H1 (cell line): ENCODE measurements around the gene TAS1R3. TPM values are rescaled to one million over a fixed set of nuclear protein-coding genes. Genes with fewer than 3 reads are reported as not detected.

Experiments
- CTCF ChIA-PET: fragments of 300-600 bp; sonication (Branson Sonifier 250); formaldehyde crosslinking; loops from one replicate; lab custom pipeline; 2021; ENCODE audit not compliant: partially characterized antibody; lab: Charles Lee
- POLR2A ChIA-PET: fragments of 300-600 bp; sonication (Branson Sonifier 250); formaldehyde crosslinking; loops from one replicate; lab custom pipeline; 2021; ENCODE audit warnings: inconsistent platforms; ENCODE audit not compliant: partially characterized antibody; lab: Charles Lee
- DNase-seq, 2 experiments: peaks; one replicate each; pipeline versions ENCODE4 v3.0.0 to v3.0.0-alpha.2; 2010 to 2022; ENCODE audit warnings: low spot score in 2 of 2, low read depth in 1 of 2, mixed read lengths in 1 of 2
- FAIRE-seq: peaks from 2 replicates; lab custom pipeline; 2011; peaks lifted over from hg19 to GRCh38; lab: Jason Lieb, UNC
- H2AFZ ChIP-seq: 2 replicates; pipeline ENCODE4 v1.8.1; 2012; ENCODE audit warnings: low read length, inconsistent platforms
- H2AK5ac ChIP-seq: 2 replicates; pipeline ENCODE4 v1.6.1; 2013; ENCODE audit warnings: low read depth, low read length
- H2BK120ac ChIP-seq: replicated peaks from 2 replicates; pipeline ENCODE3; 2013; ENCODE audit warnings: low read depth, low read length, inconsistent platforms
- H2BK12ac ChIP-seq: 2 replicates; pipeline ENCODE4 v1.6.1; 2013; ENCODE audit warnings: low read depth, low read length
- H2BK15ac ChIP-seq: 2 replicates; pipeline ENCODE4 v1.6.1; 2013; ENCODE audit warnings: low read length
- H2BK20ac ChIP-seq: 2 replicates; pipeline ENCODE4 v1.6.1; 2013; ENCODE audit warnings: low read length
- H2BK5ac ChIP-seq: 2 replicates; pipeline ENCODE4 v1.6.1; 2013; ENCODE audit warnings: low read depth, low read length
- H3K14ac ChIP-seq: 2 replicates; pipeline ENCODE4 v1.6.1; 2013; ENCODE audit warnings: inconsistent platforms; ENCODE audit not compliant: insufficient read length
- H3K18ac ChIP-seq: 2 replicates; pipeline ENCODE4 v1.6.1; 2013; ENCODE audit warnings: low read length; ENCODE audit errors: extremely low read depth
- H3K23ac ChIP-seq: 2 replicates; pipeline ENCODE4 v1.6.1; 2013; ENCODE audit warnings: inconsistent platforms; ENCODE audit not compliant: insufficient read length
- H3K23me2 ChIP-seq: 2 replicates; pipeline ENCODE4 v1.6.1; 2013; ENCODE audit warnings: low read depth, low read length
- H3K27ac ChIP-seq: 2 replicates; pipeline ENCODE4 v1.6.1; 2011; ENCODE audit warnings: low read depth, low read length, inconsistent platforms
- H3K27me3 ChIP-seq, 4 experiments: replicated peaks in 1 of 4; 1 replicate in 1 of 4; 2 replicates in 3 of 4; pipeline versions ENCODE4 v1.6.1 to v1.8.1; 2011 to 2013; ENCODE audit warnings: low read length in 3 of 4, mild to moderate bottlenecking in 3 of 4, inconsistent platforms in 2 of 4, mixed read lengths in 2 of 4, moderate library complexity in 1 of 4; ENCODE audit not compliant: control insufficient read depth in 3 of 4, insufficient read depth in 3 of 4; ENCODE audit errors: extremely low read depth in 1 of 4
- H3K36me3 ChIP-seq, 4 experiments: 2 replicates each; pipeline versions ENCODE4 v1.6.1 to v1.8.1; 2011 to 2013; ENCODE audit warnings: mild to moderate bottlenecking in 4 of 4, low read length in 3 of 4, moderate library complexity in 2 of 4, control low read depth in 1 of 4, inconsistent platforms in 1 of 4; ENCODE audit not compliant: insufficient read depth in 4 of 4, control insufficient read depth in 2 of 4
- H3K4ac ChIP-seq: replicated peaks from 2 replicates; pipeline ENCODE3; 2013; ENCODE audit warnings: low read length, low read depth, mixed read lengths, inconsistent platforms; ENCODE audit not compliant: insufficient read length
- H3K4me1 ChIP-seq, 4 experiments: replicated peaks in 1 of 4; 1 replicate in 1 of 4; 2 replicates in 3 of 4; pipeline versions ENCODE4 v1.6.1 to v1.8.1; 2011 to 2013; ENCODE audit warnings: low read length in 3 of 4, inconsistent platforms in 2 of 4, mixed read lengths in 1 of 4; ENCODE audit not compliant: insufficient read depth in 4 of 4, control insufficient read depth in 3 of 4
- H3K4me2 ChIP-seq, 2 experiments: 2 replicates each; pipeline versions ENCODE4 v1.6.1 to v1.8.1; 2011 to 2013; ENCODE audit warnings: low read depth in 2 of 2, low read length in 2 of 2, control low read depth in 1 of 2, inconsistent platforms in 1 of 2, mild to moderate bottlenecking in 1 of 2; ENCODE audit not compliant: insufficient read depth in 1 of 2
- H3K4me3 ChIP-seq, 4 experiments: fragments of 200-600, 300-600 bp in 1 of 4; sonication (generic), shearing (Covaris generic), sonication (Bioruptor Twin) in 1 of 4; 2 replicates each; pipeline versions ENCODE4 v1.5.1 to v1.8.1; 2011 to 2016; ENCODE audit warnings: low read length in 4 of 4, low read depth in 3 of 4, control low read depth in 2 of 4, inconsistent platforms in 2 of 4, mild to moderate bottlenecking in 2 of 4, mixed read lengths in 1 of 4, moderate library complexity in 1 of 4; ENCODE audit not compliant: insufficient read depth in 2 of 4; ENCODE audit errors: extremely low read depth in 1 of 4
- H3K56ac ChIP-seq: replicated peaks from 2 replicates; pipeline ENCODE3; 2013; ENCODE audit warnings: low read depth, mild to moderate bottlenecking, mixed read lengths, low read length, inconsistent platforms; ENCODE audit not compliant: insufficient read length
- H3K79me1 ChIP-seq: 2 replicates; pipeline ENCODE4 v1.6.1; 2013; ENCODE audit warnings: low read depth, low read length, control low read depth
- H3K79me2 ChIP-seq, 2 experiments: 2 replicates each; pipeline versions ENCODE4 v1.6.1 to v1.8.1; 2012 to 2013; ENCODE audit warnings: low read length in 2 of 2, mild to moderate bottlenecking in 2 of 2, inconsistent platforms in 1 of 2; ENCODE audit not compliant: insufficient read depth in 2 of 2, control insufficient read depth in 1 of 2
- H3K9ac ChIP-seq, 4 experiments: replicated peaks in 1 of 4; 1 replicate in 1 of 4; 2 replicates in 3 of 4; pipeline versions ENCODE4 v1.6.1 to v1.8.1; 2011 to 2013; ENCODE audit warnings: low read depth in 3 of 4, low read length in 3 of 4, control low read depth in 2 of 4, mild to moderate bottlenecking in 2 of 4, moderate library complexity in 2 of 4, inconsistent platforms in 1 of 4; ENCODE audit errors: extremely low read depth in 1 of 4
- H3K9me3 ChIP-seq, 2 experiments: 2 replicates each; pipeline versions ENCODE4 v1.6.1 to v1.8.1; 2012 to 2013; ENCODE audit warnings: mild to moderate bottlenecking in 2 of 2, moderate library complexity in 2 of 2, control low read depth in 1 of 2, inconsistent platforms in 1 of 2, low read depth in 1 of 2, low read length in 1 of 2, mixed read lengths in 1 of 2; ENCODE audit not compliant: insufficient read depth in 2 of 2
- H4K20me1 ChIP-seq, 2 experiments: replicated peaks in 1 of 2; 2 replicates each; pipeline versions ENCODE3 to v1.8.1; 2011 to 2013; ENCODE audit warnings: inconsistent platforms in 2 of 2, low read length in 2 of 2, mild to moderate bottlenecking in 1 of 2; ENCODE audit not compliant: insufficient read depth in 2 of 2, control insufficient read depth in 1 of 2
- H4K5ac ChIP-seq: 2 replicates; pipeline ENCODE4 v1.6.1; 2013; ENCODE audit warnings: low read length, low read depth, mixed read lengths, inconsistent platforms; ENCODE audit not compliant: insufficient read length
- H4K8ac ChIP-seq: 2 replicates; pipeline ENCODE4 v1.8.0; 2013; ENCODE audit warnings: mild to moderate bottlenecking, moderate library complexity, low read length, inconsistent platforms; ENCODE audit not compliant: insufficient read depth; ENCODE audit errors: extremely low read depth
- H4K91ac ChIP-seq: replicated peaks from 2 replicates; pipeline ENCODE3; 2013; ENCODE audit warnings: low read length, mixed read lengths, inconsistent platforms; ENCODE audit not compliant: insufficient read length
- CTBP2 ChIP-seq: IDR thresholded peaks from 2 replicates; pipeline ENCODE4 v1.7.0; 2011; ENCODE audit warnings: borderline replicate concordance, mild to moderate bottlenecking, moderate library complexity, mixed read lengths, low read length; ENCODE audit not compliant: insufficient read depth, insufficient read length
- POLR2A ChIP-seq, 2 experiments: IDR thresholded peaks; 1 replicate in 1 of 2; 2 replicates in 1 of 2; pipeline ENCODE4 v1.6.1; 2011; ENCODE audit warnings: low read depth in 2 of 2, low read length in 2 of 2, mild to moderate bottlenecking in 2 of 2; ENCODE audit errors: control extremely low read depth in 1 of 2
- POLR2AphosphoS5 ChIP-seq: IDR thresholded peaks from 2 replicates; pipeline ENCODE4 v1.6.1; 2011; ENCODE audit warnings: low read depth, low read length
- RFX5 ChIP-seq: IDR thresholded peaks from 2 replicates; pipeline ENCODE4 v1.6.1; 2011; ENCODE audit warnings: low read depth, low read length, improper control_type of control experiment, borderline replicate concordance
- WGBS, 2 experiments: shearing (Covaris generic) in 1 of 2; methylation state at CpG; one replicate each; pipeline versions ENCODE4 v1.1.6 to v1.1.7; 2013 to 2015; ENCODE audit warnings: low lambda C conversion rate in 2 of 2, mixed read lengths in 2 of 2, inconsistent platforms in 1 of 2, low coverage in 1 of 2, missing lambda C conversion rate in 1 of 2; ENCODE audit not compliant: insufficient replicate concordance in 2 of 2, insufficient coverage in 1 of 2, insufficient read length in 1 of 2; ENCODE audit errors: extremely low coverage in 1 of 2, missing lambda C conversion rate in 1 of 2; 5-methylcytosine and 5-hydroxymethylcytosine counted together
- long read RNA-seq, 2 experiments: library from RNA in 1 of 2; library from capped mRNA in 1 of 2; stranded (forward); transcript quantifications; one replicate each; pipeline ENCODE4 v2.0.0, GENCODE V29; 2021; ENCODE audit warnings: inconsistent platforms in 1 of 2
- polyA minus RNA-seq, 3 experiments: library from RNA; depleted of rRNA, polyadenylated mRNA; stranded (reverse); fragments of >200 nt; gene quantifications; 1 replicate in 2 of 3; 2 replicates in 1 of 3; pipeline ENCODE4 v1.2.3, GENCODE V29; 2011
- polyA plus RNA-seq, 7 experiments: library from polyadenylated mRNA; depleted of rRNA in 3 of 7; stranded (reverse) in 5 of 7; unstranded in 2 of 7; fragments of >200 nt in 5 of 7; fragments of 200-250 nt in 2 of 7; gene quantifications; 1 replicate in 5 of 7; 2 replicates in 1 of 7; 4 replicates in 1 of 7; pipeline versions ENCODE4 v1.2.1 to v1.2.3, GENCODE V29; 2011 to 2013; ENCODE audit warnings: missing spikeins in 2 of 7, mixed read lengths in 2 of 7
- total RNA-seq: library from RNA; stranded (reverse); fragmentation: NEBNext Ultra II Directional; extraction: Animal tissue kit (Norgen Biotek cat#: 25700); gene quantifications from 2 replicates; pipeline ENCODE4 v1.2.1, GENCODE V29; 2021

TAS1R3 gene
- total RNA-seq (0.11 and 0.19 TPM in 2 replicates), polyA plus RNA-seq (2011; rRNA removed) (0.03 and 0.16 TPM in 2 replicates), polyA minus RNA-seq (2011; rRNA and poly(A)+ RNA removed) (0.05 TPM in 1 of 2 replicates, not detected in the other)
- polyA plus RNA-seq (2011; cell fraction: cytosol; rRNA removed): 0.06 TPM
- polyA plus RNA-seq (2011; cell fraction: nucleus; rRNA removed): 0.64 TPM
- polyA plus RNA-seq (2012, experiment 1 of 2): 0.12 to 0.22 TPM (median 0.17 TPM) in 4 replicates
- 0.14 TPM for polyA plus RNA-seq (2012, experiment 2 of 2)
- 0.04 TPM for polyA plus RNA-seq (2013, experiment 1 of 2)
- 0.02 TPM for polyA plus RNA-seq (2013, experiment 2 of 2)
- polyA minus RNA-seq (2011; cell fraction: cytosol; rRNA and poly(A)+ RNA removed): not detected
- 0.40 TPM for polyA minus RNA-seq (2011; cell fraction: nucleus; rRNA and poly(A)+ RNA removed)
- long read RNA-seq, experiment 1: 0 reads
- long read RNA-seq, experiment 2: 0 reads

DNA sequence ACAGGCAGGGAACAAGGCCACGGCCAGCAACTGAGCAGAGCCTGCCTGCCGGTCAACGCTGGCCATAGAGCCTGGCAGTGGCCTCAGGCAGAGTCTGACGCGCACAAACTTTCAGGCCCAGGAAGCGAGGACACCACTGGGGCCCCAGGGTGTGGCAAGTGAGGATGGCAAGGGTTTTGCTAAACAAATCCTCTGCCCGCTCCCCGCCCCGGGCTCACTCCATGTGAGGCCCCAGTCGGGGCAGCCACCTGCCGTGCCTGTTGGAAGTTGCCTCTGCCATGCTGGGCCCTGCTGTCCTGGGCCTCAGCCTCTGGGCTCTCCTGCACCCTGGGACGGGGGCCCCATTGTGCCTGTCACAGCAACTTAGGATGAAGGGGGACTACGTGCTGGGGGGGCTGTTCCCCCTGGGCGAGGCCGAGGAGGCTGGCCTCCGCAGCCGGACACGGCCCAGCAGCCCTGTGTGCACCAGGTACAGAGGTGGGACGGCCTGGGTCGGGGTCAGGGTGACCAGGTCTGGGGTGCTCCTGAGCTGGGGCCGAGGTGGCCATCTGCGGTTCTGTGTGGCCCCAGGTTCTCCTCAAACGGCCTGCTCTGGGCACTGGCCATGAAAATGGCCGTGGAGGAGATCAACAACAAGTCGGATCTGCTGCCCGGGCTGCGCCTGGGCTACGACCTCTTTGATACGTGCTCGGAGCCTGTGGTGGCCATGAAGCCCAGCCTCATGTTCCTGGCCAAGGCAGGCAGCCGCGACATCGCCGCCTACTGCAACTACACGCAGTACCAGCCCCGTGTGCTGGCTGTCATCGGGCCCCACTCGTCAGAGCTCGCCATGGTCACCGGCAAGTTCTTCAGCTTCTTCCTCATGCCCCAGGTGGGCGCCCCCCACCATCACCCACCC, at the start of gene TAS1R3:
TSS of gene TAS1R3 (plus strand) at position 213 of the 898 bp plus-strand sequence. CDS start at position 279, 66 bp downstream.
- TF ChIP-seq CTBP2: no peak
- peak in 1 of 2 experiments; percentile 10; a peak in 1 of 3 replicates for TF ChIP-seq POLR2A (IDR thresholded peaks at IDR 0.05; ENCODE audit: control extremely low read depth in 1 of 2, low read depth in 2 of 2, low read length in 2 of 2)
- TF ChIP-seq RFX5: no peak
- peak; percentile 64 for TF ChIP-seq POLR2AphosphoS5
- Histone ChIP-seq H3K23ac (no peak within 1 kb of the TSS), H2BK120ac (no peak within 1 kb of the TSS), H3K4me3 (no peak within 1 kb of the TSS), H2BK5ac (peak within 1 kb of the TSS; percentile 26; the same call in 1 of the 2 replicates), H3K79me2 (no peaks in the 10 kb centered on the region), H3K4ac (no peak within 1 kb of the TSS), H2AFZ (no peak within 1 kb of the TSS), H3K4me1 (no peaks in the 10 kb centered on the region; a peak in 2 of 7 replicates), H3K27me3 (no peaks in the 10 kb centered on the region; a peak in 1 of 7 replicates), H2BK20ac (no peak within 1 kb of the TSS), H2BK15ac (0 out of 2 replicates have a peak within 1 kb of the TSS, but pooled peaks have one; percentile 11), H2AK5ac (no peak within 1 kb of the TSS), H3K9me3 (peaks cover 0 to 6% of the 10 kb centered on the region in 2 experiments; a peak in 2 of 4 replicates), H4K5ac (no peak within 1 kb of the TSS), H3K56ac (no peak within 1 kb of the TSS), H3K4me2 (no peak within 1 kb of the TSS), H4K20me1 (peaks cover 8 to 29% of the 10 kb centered on the region in 2 experiments), H3K23me2 (peaks cover 2% of the 10 kb centered on the region; the same call in 1 of the 2 replicates), H2BK12ac (peak within 1 kb of the TSS; percentile 60; the same call in 1 of the 2 replicates), H3K79me1 (peaks cover 6% of the 10 kb centered on the region; the same call in 1 of the 2 replicates), H3K36me3 (peaks cover 0 to 8% (median 0%) of the 10 kb centered on the region in 4 experiments; a peak in 1 of 8 replicates), H3K14ac (no peak within 1 kb of the TSS), H3K9ac (0 out of 7 replicates have a peak within 1 kb of the TSS, but pooled peaks of 1 of the 4 experiments have one; percentile 46), H4K91ac (peak within 1 kb of the TSS; percentile 95), H4K8ac (peak within 1 kb of the TSS; percentile 14), H3K27ac (no peak within 1 kb of the TSS), H3K18ac (no peak within 1 kb of the TSS)
- CTCF ChIA-PET: no interaction called here
- FAIRE-seq: no peak
- POLR2A ChIA-PET: interaction anchor here (0.5 to 9.0 kb wide), 10 partner anchors 8 to 36 kb away, joined by 3 to 134 read pairs (median 4); no protein-coding TSS in a partner anchor
- 88% methylated on average over 33 of the region's 41 CpGs; no CpG with 5 or more reads in 1 of the 2 experiments for WGBS, 2 experiments
- DNase-seq: no peak
